H1 (cell line): Measurements from ENCODE around the gene ARHGAP10. TPM values are rescaled to one million over a fixed set of nuclear protein-coding genes. Genes with fewer than 3 reads are reported as not detected.

Experiments
- CTCF ChIA-PET: fragments of 300-600 bp; sonication (Branson Sonifier 250); formaldehyde crosslinking; loops from one replicate; lab custom pipeline; 2021; ENCODE audit not compliant: partially characterized antibody; lab: Charles Lee
- POLR2A ChIA-PET: fragments of 300-600 bp; sonication (Branson Sonifier 250); formaldehyde crosslinking; loops from one replicate; lab custom pipeline; 2021; ENCODE audit warnings: inconsistent platforms; ENCODE audit not compliant: partially characterized antibody; lab: Charles Lee
- DNase-seq, 2 experiments: peaks; one replicate each; pipeline versions ENCODE4 v3.0.0 to v3.0.0-alpha.2; 2010 to 2022; ENCODE audit warnings: low spot score in 2 of 2, low read depth in 1 of 2, mixed read lengths in 1 of 2
- FAIRE-seq: peaks from 2 replicates; lab custom pipeline; 2011; peaks lifted over from hg19 to GRCh38; lab: Jason Lieb, UNC
- H2AFZ ChIP-seq: 2 replicates; pipeline ENCODE4 v1.8.1; 2012; ENCODE audit warnings: low read length, inconsistent platforms
- H2AK5ac ChIP-seq: 2 replicates; pipeline ENCODE4 v1.6.1; 2013; ENCODE audit warnings: low read depth, low read length
- H2BK120ac ChIP-seq: replicated peaks from 2 replicates; pipeline ENCODE3; 2013; ENCODE audit warnings: low read depth, low read length, inconsistent platforms
- H2BK12ac ChIP-seq: 2 replicates; pipeline ENCODE4 v1.6.1; 2013; ENCODE audit warnings: low read depth, low read length
- H2BK15ac ChIP-seq: 2 replicates; pipeline ENCODE4 v1.6.1; 2013; ENCODE audit warnings: low read length
- H2BK20ac ChIP-seq: 2 replicates; pipeline ENCODE4 v1.6.1; 2013; ENCODE audit warnings: low read length
- H2BK5ac ChIP-seq: 2 replicates; pipeline ENCODE4 v1.6.1; 2013; ENCODE audit warnings: low read depth, low read length
- H3K14ac ChIP-seq: 2 replicates; pipeline ENCODE4 v1.6.1; 2013; ENCODE audit warnings: inconsistent platforms; ENCODE audit not compliant: insufficient read length
- H3K18ac ChIP-seq: 2 replicates; pipeline ENCODE4 v1.6.1; 2013; ENCODE audit warnings: low read length; ENCODE audit errors: extremely low read depth
- H3K23ac ChIP-seq: 2 replicates; pipeline ENCODE4 v1.6.1; 2013; ENCODE audit warnings: inconsistent platforms; ENCODE audit not compliant: insufficient read length
- H3K23me2 ChIP-seq: 2 replicates; pipeline ENCODE4 v1.6.1; 2013; ENCODE audit warnings: low read depth, low read length
- H3K27ac ChIP-seq: 2 replicates; pipeline ENCODE4 v1.6.1; 2011; ENCODE audit warnings: low read depth, low read length, inconsistent platforms
- H3K27me3 ChIP-seq, 4 experiments: replicated peaks in 1 of 4; 1 replicate in 1 of 4; 2 replicates in 3 of 4; pipeline versions ENCODE4 v1.6.1 to v1.8.1; 2011 to 2013; ENCODE audit warnings: low read length in 3 of 4, mild to moderate bottlenecking in 3 of 4, inconsistent platforms in 2 of 4, mixed read lengths in 2 of 4, moderate library complexity in 1 of 4; ENCODE audit not compliant: control insufficient read depth in 3 of 4, insufficient read depth in 3 of 4; ENCODE audit errors: extremely low read depth in 1 of 4
- H3K36me3 ChIP-seq, 4 experiments: 2 replicates each; pipeline versions ENCODE4 v1.6.1 to v1.8.1; 2011 to 2013; ENCODE audit warnings: mild to moderate bottlenecking in 4 of 4, low read length in 3 of 4, moderate library complexity in 2 of 4, control low read depth in 1 of 4, inconsistent platforms in 1 of 4; ENCODE audit not compliant: insufficient read depth in 4 of 4, control insufficient read depth in 2 of 4
- H3K4ac ChIP-seq: replicated peaks from 2 replicates; pipeline ENCODE3; 2013; ENCODE audit warnings: low read length, low read depth, mixed read lengths, inconsistent platforms; ENCODE audit not compliant: insufficient read length
- H3K4me1 ChIP-seq, 4 experiments: replicated peaks in 1 of 4; 1 replicate in 1 of 4; 2 replicates in 3 of 4; pipeline versions ENCODE4 v1.6.1 to v1.8.1; 2011 to 2013; ENCODE audit warnings: low read length in 3 of 4, inconsistent platforms in 2 of 4, mixed read lengths in 1 of 4; ENCODE audit not compliant: insufficient read depth in 4 of 4, control insufficient read depth in 3 of 4
- H3K4me2 ChIP-seq, 2 experiments: 2 replicates each; pipeline versions ENCODE4 v1.6.1 to v1.8.1; 2011 to 2013; ENCODE audit warnings: low read depth in 2 of 2, low read length in 2 of 2, control low read depth in 1 of 2, inconsistent platforms in 1 of 2, mild to moderate bottlenecking in 1 of 2; ENCODE audit not compliant: insufficient read depth in 1 of 2
- H3K4me3 ChIP-seq, 4 experiments: fragments of 200-600, 300-600 bp in 1 of 4; sonication (generic), shearing (Covaris generic), sonication (Bioruptor Twin) in 1 of 4; 2 replicates each; pipeline versions ENCODE4 v1.5.1 to v1.8.1; 2011 to 2016; ENCODE audit warnings: low read length in 4 of 4, low read depth in 3 of 4, control low read depth in 2 of 4, inconsistent platforms in 2 of 4, mild to moderate bottlenecking in 2 of 4, mixed read lengths in 1 of 4, moderate library complexity in 1 of 4; ENCODE audit not compliant: insufficient read depth in 2 of 4; ENCODE audit errors: extremely low read depth in 1 of 4
- H3K56ac ChIP-seq: replicated peaks from 2 replicates; pipeline ENCODE3; 2013; ENCODE audit warnings: low read depth, mild to moderate bottlenecking, mixed read lengths, low read length, inconsistent platforms; ENCODE audit not compliant: insufficient read length
- H3K79me1 ChIP-seq: 2 replicates; pipeline ENCODE4 v1.6.1; 2013; ENCODE audit warnings: low read depth, low read length, control low read depth
- H3K79me2 ChIP-seq, 2 experiments: 2 replicates each; pipeline versions ENCODE4 v1.6.1 to v1.8.1; 2012 to 2013; ENCODE audit warnings: low read length in 2 of 2, mild to moderate bottlenecking in 2 of 2, inconsistent platforms in 1 of 2; ENCODE audit not compliant: insufficient read depth in 2 of 2, control insufficient read depth in 1 of 2
- H3K9ac ChIP-seq, 4 experiments: replicated peaks in 1 of 4; 1 replicate in 1 of 4; 2 replicates in 3 of 4; pipeline versions ENCODE4 v1.6.1 to v1.8.1; 2011 to 2013; ENCODE audit warnings: low read depth in 3 of 4, low read length in 3 of 4, control low read depth in 2 of 4, mild to moderate bottlenecking in 2 of 4, moderate library complexity in 2 of 4, inconsistent platforms in 1 of 4; ENCODE audit errors: extremely low read depth in 1 of 4
- H3K9me3 ChIP-seq, 2 experiments: 2 replicates each; pipeline versions ENCODE4 v1.6.1 to v1.8.1; 2012 to 2013; ENCODE audit warnings: mild to moderate bottlenecking in 2 of 2, moderate library complexity in 2 of 2, control low read depth in 1 of 2, inconsistent platforms in 1 of 2, low read depth in 1 of 2, low read length in 1 of 2, mixed read lengths in 1 of 2; ENCODE audit not compliant: insufficient read depth in 2 of 2
- H4K20me1 ChIP-seq, 2 experiments: replicated peaks in 1 of 2; 2 replicates each; pipeline versions ENCODE3 to v1.8.1; 2011 to 2013; ENCODE audit warnings: inconsistent platforms in 2 of 2, low read length in 2 of 2, mild to moderate bottlenecking in 1 of 2; ENCODE audit not compliant: insufficient read depth in 2 of 2, control insufficient read depth in 1 of 2
- H4K5ac ChIP-seq: 2 replicates; pipeline ENCODE4 v1.6.1; 2013; ENCODE audit warnings: low read length, low read depth, mixed read lengths, inconsistent platforms; ENCODE audit not compliant: insufficient read length
- H4K8ac ChIP-seq: 2 replicates; pipeline ENCODE4 v1.8.0; 2013; ENCODE audit warnings: mild to moderate bottlenecking, moderate library complexity, low read length, inconsistent platforms; ENCODE audit not compliant: insufficient read depth; ENCODE audit errors: extremely low read depth
- H4K91ac ChIP-seq: replicated peaks from 2 replicates; pipeline ENCODE3; 2013; ENCODE audit warnings: low read length, mixed read lengths, inconsistent platforms; ENCODE audit not compliant: insufficient read length
- BRCA1 ChIP-seq: IDR thresholded peaks from 2 replicates; pipeline ENCODE4 v1.6.1; 2012; ENCODE audit warnings: low read depth, low read length, improper control_type of control experiment
- CEBPB ChIP-seq: IDR thresholded peaks from 2 replicates; pipeline ENCODE4 v1.6.1; 2012; ENCODE audit warnings: low read depth, low read length
- CREB1 ChIP-seq: IDR thresholded peaks from 2 replicates; pipeline ENCODE4 v1.6.1; 2012; ENCODE audit warnings: inconsistent platforms
- E2F6 ChIP-seq: IDR thresholded peaks from 2 replicates; pipeline ENCODE4 v1.6.1; 2012; ENCODE audit warnings: inconsistent platforms
- EGR1 ChIP-seq: IDR thresholded peaks from 2 replicates; pipeline ENCODE4 v1.6.1; 2011; ENCODE audit warnings: low read depth, low read length, borderline replicate concordance
- HDAC6 ChIP-seq: IDR thresholded peaks from one replicate; pipeline ENCODE4 v1.7.1; 2012; ENCODE audit warnings: low read depth, mild to moderate bottlenecking, inconsistent platforms, low read length, moderate library complexity
- KDM1A ChIP-seq: fragments of 200-600, 300-600 bp; sonication (generic); IDR thresholded peaks from 2 replicates; pipeline ENCODE4 v1.7.1; 2016; ENCODE audit warnings: mild to moderate bottlenecking, low read length, borderline replicate concordance
- KDM4A ChIP-seq: IDR thresholded peaks from one replicate; pipeline ENCODE4 v1.7.1; 2012; ENCODE audit warnings: low read depth, mild to moderate bottlenecking, moderate library complexity, low read length, inconsistent platforms; ENCODE audit not compliant: severe bottlenecking
- NANOG ChIP-seq: IDR thresholded peaks from 2 replicates; pipeline ENCODE4 v1.6.1; 2011; ENCODE audit warnings: low read length, low read depth, mild to moderate bottlenecking, inconsistent platforms; ENCODE audit not compliant: insufficient read depth, poor library complexity, severe bottlenecking
- TAF7 ChIP-seq: optimal IDR thresholded peaks from 2 replicates; pipeline ENCODE3; 2011; ENCODE audit warnings: low read depth, mild to moderate bottlenecking, inconsistent platforms, low read length, moderate library complexity, borderline replicate concordance
- WGBS, 2 experiments: shearing (Covaris generic) in 1 of 2; methylation state at CpG; one replicate each; pipeline versions ENCODE4 v1.1.6 to v1.1.7; 2013 to 2015; ENCODE audit warnings: low lambda C conversion rate in 2 of 2, mixed read lengths in 2 of 2, inconsistent platforms in 1 of 2, low coverage in 1 of 2, missing lambda C conversion rate in 1 of 2; ENCODE audit not compliant: insufficient replicate concordance in 2 of 2, insufficient coverage in 1 of 2, insufficient read length in 1 of 2; ENCODE audit errors: extremely low coverage in 1 of 2, missing lambda C conversion rate in 1 of 2; 5-methylcytosine and 5-hydroxymethylcytosine counted together
- polyA plus RNA-seq, 7 experiments: library from polyadenylated mRNA; depleted of rRNA in 3 of 7; stranded (reverse) in 5 of 7; unstranded in 2 of 7; fragments of >200 nt in 5 of 7; fragments of 200-250 nt in 2 of 7; gene quantifications; 1 replicate in 5 of 7; 2 replicates in 1 of 7; 4 replicates in 1 of 7; pipeline versions ENCODE4 v1.2.1 to v1.2.3, GENCODE V29; 2011 to 2013; ENCODE audit warnings: missing spikeins in 2 of 7, mixed read lengths in 2 of 7
- total RNA-seq: library from RNA; stranded (reverse); fragmentation: NEBNext Ultra II Directional; extraction: Animal tissue kit (Norgen Biotek cat#: 25700); gene quantifications from 2 replicates; pipeline ENCODE4 v1.2.1, GENCODE V29; 2021
- TF ChIP-seq, protein P1 (sequence below): IDR thresholded peaks from 2 replicates; pipeline ENCODE4 v1.6.1; 2011; ENCODE audit warnings: low read depth, mild to moderate bottlenecking, low read length; ENCODE audit not compliant: insufficient read depth
- TF ChIP-seq, protein P2 (sequence below): IDR thresholded peaks from 2 replicates; pipeline ENCODE4 v1.6.1; 2011; ENCODE audit warnings: low read length, improper control_type of control experiment

The ARHGAP10 gene
- total and polyA plus RNA-seq, 2 of the 8 experiments (the other 6 are each of a cell fraction or from before 2014, with no cell fraction given) = 3.7 to 6.1 TPM

DNA sequence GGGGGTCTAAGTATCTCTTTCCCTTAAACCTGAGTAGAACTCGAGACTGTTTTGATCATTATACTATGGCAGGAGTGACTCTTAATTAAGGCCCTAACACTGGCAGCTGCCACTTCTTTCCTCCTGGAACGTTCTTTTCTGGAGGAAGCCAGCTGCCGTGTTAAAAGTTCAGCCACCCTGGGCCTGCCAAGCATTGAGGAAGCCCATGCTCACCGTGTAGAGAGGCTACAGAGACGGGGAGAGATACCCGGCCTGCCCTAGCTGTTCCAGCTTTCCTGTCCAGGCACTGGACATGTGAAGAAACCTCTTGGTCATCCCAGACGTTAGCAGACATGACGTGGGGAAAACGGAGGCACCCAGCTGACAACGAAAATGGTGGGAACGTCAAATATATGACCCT lies 274.1 kb downstream of the ARHGAP10 start:
- 93% methylated on average over 11 of the region's 11 CpGs; no CpG with 5 or more reads in 1 of the 2 experiments for WGBS, 2 experiments
- FAIRE-seq = no peak
- Histone ChIP-seq H2BK120ac (no peak overlapping the region), H3K9me3 (no peaks in the 10 kb centered on the region), H3K4me2 (no peak overlapping the region), H2BK12ac (no peak overlapping the region), H3K4me3 (no peak overlapping the region), H2AFZ (no peak overlapping the region), H3K4me1 (no peaks in the 10 kb centered on the region), H3K9ac (no peak overlapping the region), H3K36me3 (no peaks in the 10 kb centered on the region), H3K14ac (no peak overlapping the region), H3K56ac (no peak overlapping the region), H4K20me1 (no peaks in the 10 kb centered on the region), H3K79me1 (no peaks in the 10 kb centered on the region), H2BK20ac (no peak overlapping the region), H2AK5ac (no peak overlapping the region), H4K5ac (no peak overlapping the region), H3K79me2 (no peaks in the 10 kb centered on the region), H3K4ac (no peak overlapping the region), H3K18ac (no peak overlapping the region), H3K27ac (no peak overlapping the region), H4K8ac (no peak overlapping the region), H4K91ac (no peak overlapping the region), H2BK15ac (no peak overlapping the region), H3K23ac (no peak overlapping the region), H3K27me3 (no peaks in the 10 kb centered on the region), H3K23me2 (no peaks in the 10 kb centered on the region), H2BK5ac (no peak overlapping the region)
- ChIA-PET CTCF (no interaction called here), POLR2A (interaction anchor here (1.6 kb wide), 1 partner anchor 14 kb away, joined by 4 read pairs; no protein-coding TSS in a partner anchor)
- DNase-seq = no peak
- TF ChIP-seq CREB1 (no peak), E2F6 (no peak), NANOG (no peak), TAF7 (no peak), HDAC6 (no peak), KDM1A (no peak), BRCA1 (no peak), CEBPB (no peak), KDM4A (no peak), EGR1 (no peak)
- TF ChIP-seq, protein P1, sequence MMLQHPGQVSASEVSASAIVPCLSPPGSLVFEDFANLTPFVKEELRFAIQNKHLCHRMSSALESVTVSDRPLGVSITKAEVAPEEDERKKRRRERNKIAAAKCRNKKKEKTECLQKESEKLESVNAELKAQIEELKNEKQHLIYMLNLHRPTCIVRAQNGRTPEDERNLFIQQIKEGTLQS = no peak
- TF ChIP-seq, protein P2, sequence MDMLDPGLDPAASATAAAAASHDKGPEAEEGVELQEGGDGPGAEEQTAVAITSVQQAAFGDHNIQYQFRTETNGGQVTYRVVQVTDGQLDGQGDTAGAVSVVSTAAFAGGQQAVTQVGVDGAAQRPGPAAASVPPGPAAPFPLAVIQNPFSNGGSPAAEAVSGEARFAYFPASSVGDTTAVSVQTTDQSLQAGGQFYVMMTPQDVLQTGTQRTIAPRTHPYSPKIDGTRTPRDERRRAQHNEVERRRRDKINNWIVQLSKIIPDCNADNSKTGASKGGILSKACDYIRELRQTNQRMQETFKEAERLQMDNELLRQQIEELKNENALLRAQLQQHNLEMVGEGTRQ = no peak
